GM12891 (cell line): ENCODE data around the gene CEP57.

ENCODE experiments used
- PAX5 ChIP-seq: IDR thresholded peaks from 2 replicates; pipeline ENCODE4 v1.6.1; 2011; ENCODE audit warnings: low read length, moderate library complexity, mild to moderate bottlenecking; ENCODE audit not compliant: insufficient read depth, severe bottlenecking
- POLR2A ChIP-seq: IDR thresholded peaks from 2 replicates; pipeline ENCODE4 v1.6.1; 2011; ENCODE audit warnings: low read depth, low read length, control low read depth
- POLR2AphosphoS5 ChIP-seq: IDR thresholded peaks from 2 replicates; pipeline ENCODE4 v1.6.1; 2011; ENCODE audit warnings: low read depth, low read length, control low read depth
- POU2F2 ChIP-seq: IDR thresholded peaks from 2 replicates; pipeline ENCODE4 v1.6.1; 2011; ENCODE audit warnings: low read depth, mild to moderate bottlenecking, control low read depth, low read length, moderate library complexity
- SPI1 ChIP-seq: IDR thresholded peaks from 2 replicates; pipeline ENCODE4 v1.6.1; 2011; ENCODE audit warnings: low read depth, low read length, control low read depth
- TAF1 ChIP-seq: IDR thresholded peaks from 2 replicates; pipeline ENCODE4 v1.6.1; 2011; ENCODE audit warnings: low read depth, low read length, control low read depth

DNA sequence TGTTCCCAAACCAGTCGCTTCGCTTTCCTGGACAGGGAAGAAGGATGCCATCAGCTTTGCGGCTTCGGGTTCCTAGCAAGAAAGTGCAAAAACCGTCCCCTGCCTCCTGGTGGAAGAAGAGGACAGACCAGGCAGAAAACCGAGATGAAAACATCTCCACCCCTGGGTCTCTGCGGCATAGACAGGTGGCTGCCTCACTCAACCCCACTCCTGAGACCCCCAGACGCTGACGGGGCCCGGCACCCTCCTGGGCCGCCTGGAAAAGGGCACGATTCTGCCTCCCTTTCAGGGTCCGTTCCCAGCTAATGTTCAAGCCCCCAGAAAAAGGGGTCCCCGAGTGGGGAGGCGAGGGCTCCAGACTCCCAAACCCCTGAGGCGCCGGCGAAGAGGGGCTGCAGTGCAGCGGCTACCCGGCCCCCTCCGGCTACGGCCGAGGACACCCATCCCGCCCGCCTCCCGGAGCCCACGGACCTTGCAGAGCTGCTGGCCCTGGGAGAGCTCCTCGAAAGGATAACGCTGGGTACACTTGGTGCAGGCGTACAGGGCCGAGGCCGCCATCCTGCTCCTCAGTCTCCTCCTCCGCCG is 1.3 kb upstream of the CEP57 start:
- TF ChIP-seq POLR2A: peak; percentile 75; the same call in 1 of the 2 replicates
- no peak for TF ChIP-seq TAF1
- TF ChIP-seq POLR2AphosphoS5: no peak; the same call in 1 of the 2 replicates
- no peak for TF ChIP-seq POU2F2
- TF ChIP-seq SPI1: no peak
- TF ChIP-seq PAX5: no peak
